Liver (tissue), 2 donors: Measurements from ENCODE around the gene DOK6.

Source experiments
- MAX ChIP-seq: IDR thresholded peaks from 2 replicates; pipeline ENCODE4 v1.6.1; 2016; ENCODE audit warnings: antibody characterized with exemption
- TAF1 ChIP-seq: conservative IDR thresholded peaks from 2 replicates; pipeline ENCODE4 v1.6.1; 2016; ENCODE audit warnings: antibody characterized with exemption, mild to moderate bottlenecking
- donor health status: healthy.

GRCh38 chr18:69725009-69725408 lies 324.3 kb downstream of the DOK6 start:
- TF ChIP-seq TAF1 (no peak), MAX (no peak)
